ENCODE results near the gene URM1. TPM values are rescaled to one million over a fixed set of nuclear protein-coding genes. Genes with fewer than 3 reads are reported as not detected.

The URM1 gene
- polyA plus RNA-seq, 1 donor from 2014 or later: 80.8 TPM

DNA sequence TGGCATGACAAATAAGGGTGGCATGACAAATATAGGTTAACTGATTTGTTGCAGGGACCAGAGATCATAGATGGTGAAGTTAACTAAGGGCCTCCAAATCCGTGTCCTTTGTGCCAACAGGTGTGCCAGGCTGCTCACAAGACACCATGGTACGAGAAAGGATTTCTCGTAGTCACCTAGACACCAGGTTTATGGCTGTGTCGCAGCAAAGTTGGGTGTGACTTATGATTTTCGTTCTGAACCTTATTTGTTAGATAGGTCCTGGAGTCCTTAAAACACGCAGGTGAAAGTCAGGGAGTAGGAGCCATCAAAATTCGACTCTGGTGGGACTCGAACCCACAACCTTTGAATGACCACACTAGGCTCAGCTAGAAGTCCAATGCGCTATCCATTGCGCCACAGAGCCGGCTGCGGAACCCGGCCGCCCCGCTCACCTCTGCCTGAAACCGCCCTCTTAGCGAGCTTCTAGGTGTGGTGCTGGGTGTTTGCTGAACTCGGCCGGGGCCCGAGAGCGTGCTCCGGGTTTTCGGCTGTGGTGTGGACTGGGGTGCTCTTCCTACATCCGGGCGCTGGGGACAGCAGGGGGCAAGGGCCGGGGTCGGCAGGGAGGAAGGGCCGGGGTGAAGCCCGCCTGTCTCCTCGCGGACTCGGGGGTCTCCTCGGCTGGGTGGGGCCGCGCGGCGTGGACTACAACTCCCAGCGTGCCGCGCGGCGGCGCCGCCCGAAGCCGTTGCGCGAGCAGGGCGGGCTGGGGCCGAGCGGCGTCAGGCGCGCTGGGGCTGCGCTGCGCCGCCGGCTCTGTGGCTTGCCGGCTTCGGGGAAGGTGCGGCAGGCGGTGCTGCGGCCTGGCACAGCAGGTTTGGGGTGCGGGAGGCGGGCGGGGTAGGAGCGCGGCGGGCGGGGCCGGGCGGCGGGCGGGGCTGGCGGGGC lies 31.1 kb upstream of the URM1 start, which contains the start of gene SLC27A4:
TSS of gene SLC27A4 (plus strand) at position 767 of the 930 bp plus-strand sequence. CDS start 2,606 bp downstream, outside the sequence.
- Histone ChIP-seq H3K4me3 (ENCODE audit: low read length) (peak within 1 kb of the TSS; percentile 94), H2AFZ (ENCODE audit: low read depth, low read length) (peak within 1 kb of the TSS; percentile 60), H3K79me2 (replicated peaks; ENCODE audit: insufficient read depth, low read length) (no peaks in the 10 kb centered on the region), H3K9me2 (ENCODE audit: insufficient read depth, low read length) (no peaks in the 10 kb centered on the region), H3K9me3 (ENCODE audit: low read length) (no peaks in the 10 kb centered on the region), H3K27me3 (ENCODE audit: insufficient read depth, low read depth, low read length) (no peaks in the 10 kb centered on the region), H3K36me3 (ENCODE audit: insufficient read depth, low read length) (no peaks in the 10 kb centered on the region), H3K4me2 (ENCODE audit: low read length) (peak within 1 kb of the TSS; percentile 84), H3K27ac (ENCODE audit: low read length) (peak within 1 kb of the TSS; percentile 8), H3K9ac (ENCODE audit: low read length) (peak within 1 kb of the TSS; percentile 67), H3F3A (ENCODE audit: insufficient read depth, low read length, poor library complexity, severe bottlenecking) (no peaks in the 10 kb centered on the region), H4K20me1 (ENCODE audit: insufficient read depth) (no peaks in the 10 kb centered on the region)
- TF ChIP-seq POLR2AphosphoS5 (IDR thresholded peaks at IDR 0.05) (peak; percentile 34), EP300 (conservative IDR thresholded peaks at IDR 0.05; ENCODE audit: poor library complexity, severe bottlenecking) (no peak), MXI1 (conservative IDR thresholded peaks at IDR 0.05; ENCODE audit: poor library complexity, severe bottlenecking) (peak; percentile 79)

DNA sequence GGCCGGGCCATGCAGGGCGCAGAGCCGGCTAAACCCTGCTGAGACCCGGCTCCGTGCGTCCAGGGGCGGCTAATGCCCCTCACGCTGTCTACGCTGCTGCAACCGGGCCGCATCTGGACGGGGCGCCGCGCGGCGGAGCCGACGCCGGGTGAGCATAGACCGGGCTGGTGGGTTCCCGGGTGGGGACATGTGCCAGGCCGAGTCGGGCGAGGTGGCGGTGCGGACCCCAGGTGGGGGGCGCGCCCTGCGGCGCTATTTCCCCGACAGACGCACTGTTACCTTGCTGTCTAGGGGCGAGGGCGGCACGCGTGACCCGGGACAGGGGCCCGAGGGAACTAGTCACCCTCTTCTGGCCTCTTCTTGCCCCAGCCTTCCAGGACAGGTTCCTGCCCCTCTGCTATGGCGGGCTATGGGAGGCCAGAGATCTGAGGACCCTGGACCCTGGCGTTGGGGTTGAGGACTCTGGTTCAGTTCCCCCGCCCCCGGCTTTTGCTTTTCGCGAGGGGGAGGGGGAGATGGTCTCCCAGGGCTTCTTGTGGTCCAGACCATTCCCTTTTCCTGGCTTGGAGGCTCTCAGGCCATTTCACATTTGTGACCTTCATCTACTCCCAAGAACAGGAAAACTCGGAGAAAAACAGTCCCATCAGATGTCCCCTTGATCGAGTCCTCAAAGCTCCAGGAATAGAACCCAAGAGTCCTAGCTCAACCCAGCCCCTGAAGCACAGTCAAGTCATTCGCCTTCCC lies 30.3 kb upstream of the URM1 start:
- H2AFZ ChIP-seq (ENCODE audit: low read depth, low read length): peak overlapping the region; percentile 27
- peak overlapping the region; percentile 84 for H3K4me2 ChIP-seq (ENCODE audit: low read length)
- no peaks in the 10 kb centered on the region for H3K79me2 ChIP-seq (replicated peaks; ENCODE audit: insufficient read depth, low read length)
- H3K4me3 ChIP-seq (ENCODE audit: low read length): peak overlapping the region; percentile 94
- H3K9ac ChIP-seq (ENCODE audit: low read length): peak overlapping the region; percentile 67
- no peaks in the 10 kb centered on the region for H3K9me3 ChIP-seq (ENCODE audit: low read length)
- no peaks in the 10 kb centered on the region for H3K9me2 ChIP-seq (ENCODE audit: insufficient read depth, low read length)
- no peaks in the 10 kb centered on the region for H3K36me3 ChIP-seq (ENCODE audit: insufficient read depth, low read length)
- TF ChIP-seq EZH2 (IDR thresholded peaks at IDR 0.05; ENCODE audit: borderline replicate concordance, insufficient read depth, low read length, poor library complexity, severe bottlenecking) (no peak), CTCF (IDR thresholded peaks at IDR 0.05; ENCODE audit: poor library complexity, severe bottlenecking) (no peak), SMC3 (conservative IDR thresholded peaks at IDR 0.05; ENCODE audit: poor library complexity) (no peak), MXI1 (conservative IDR thresholded peaks at IDR 0.05; ENCODE audit: poor library complexity, severe bottlenecking) (peak; percentile 54), REST (IDR thresholded peaks at IDR 0.05; ENCODE audit: borderline replicate concordance) (no peak)
- H4K20me1 ChIP-seq (ENCODE audit: insufficient read depth): no peaks in the 10 kb centered on the region
- no peaks in the 10 kb centered on the region for H3K27me3 ChIP-seq (ENCODE audit: insufficient read depth, low read depth, low read length)
- no peaks in the 10 kb centered on the region for H3F3A ChIP-seq (ENCODE audit: insufficient read depth, low read length, poor library complexity, severe bottlenecking)
- peak overlapping the region; percentile 8 for H3K27ac ChIP-seq (ENCODE audit: low read length)
